Cardiac muscle cell (in vitro differentiated cells and primary cell): ENCODE results near the gene P3R3URF. TPM values are rescaled to one million over a fixed set of nuclear protein-coding genes. Genes with fewer than 3 reads are reported as not detected.

Experiments used
- DNase-seq, 2 donors: peaks; one replicate each; pipeline versions ENCODE4 v3.0.0 to v3.0.0-alpha.2; 2010 to 2017; ENCODE audit warnings: low read depth in 1 of 2, low spot score in 1 of 2
- H3K27ac ChIP-seq: fragments of 200-600 bp; sonication (generic); 2 replicates; pipeline ENCODE4 v1.5.1; 2016
- H3K27me3 ChIP-seq: fragments of 200-600 bp; sonication (generic); 2 replicates; pipeline ENCODE4 v1.6.0; 2016; ENCODE audit warnings: control low read depth
- H3K36me3 ChIP-seq: fragments of 200-600 bp; sonication (generic); 2 replicates; pipeline ENCODE4 v1.5.1; 2016; ENCODE audit warnings: control low read depth
- H3K4me1 ChIP-seq: fragments of 200-600 bp; sonication (generic); 2 replicates; pipeline ENCODE4 v1.8.1; 2017; ENCODE audit warnings: low read depth, mild to moderate bottlenecking, mixed run types
- H3K4me3 ChIP-seq: fragments of 200-600 bp; sonication (generic); 2 replicates; pipeline ENCODE4 v1.5.1; 2016; ENCODE audit warnings: mild to moderate bottlenecking
- H3K9me3 ChIP-seq: fragments of 200-600 bp; sonication (generic); 2 replicates; pipeline ENCODE4 v1.5.1; 2017; ENCODE audit warnings: low read depth, mild to moderate bottlenecking, control low read depth
- CTCF ChIP-seq: IDR thresholded peaks from 2 replicates; pipeline ENCODE4 v1.5.1; 2012; ENCODE audit warnings: low read depth, mild to moderate bottlenecking, low read length
- polyA plus RNA-seq: library from polyadenylated mRNA; unstranded; fragments of >200 nt; fragmentation: Nextera tagmentation; extraction: Ambion mirVana; gene quantifications from 2 replicates; pipeline ENCODE4 v1.2.1, GENCODE V29; 2016
- total RNA-seq: library from RNA; depleted of rRNA; stranded (reverse); fragments of >200 nt; gene quantifications from 2 replicates; pipeline ENCODE4 v1.2.3, GENCODE V29; 2016

P3R3URF gene
- total and polyA plus RNA-seq, 2 experiments from 2014 or later = not detected

- Histone ChIP-seq H3K27me3 (no peaks in the 10 kb centered on the region), H3K27ac (no peak overlapping the region), H3K4me3 (no peak overlapping the region), H3K4me1 (peaks cover 6% of the 10 kb centered on the region), H3K9me3 (no peaks in the 10 kb centered on the region), H3K36me3 (no peaks in the 10 kb centered on the region)
- no peak for DNase-seq
- no peak for TF ChIP-seq CTCF
Measured at GRCh38 chr1:46219551-46220520, 43.5 kb upstream of the P3R3URF start.

GRCh38 chr1:46218443-46218842 is 42.2 kb upstream of the P3R3URF start:
- peaks cover 6% of the 10 kb centered on the region for H3K4me1 ChIP-seq
- H3K4me3 ChIP-seq = no peak overlapping the region
- no peak overlapping the region for H3K27ac ChIP-seq
- no peaks in the 10 kb centered on the region for H3K27me3 ChIP-seq
- H3K9me3 ChIP-seq = no peaks in the 10 kb centered on the region
- DNase-seq = no peak
- TF ChIP-seq CTCF = no peak
- H3K36me3 ChIP-seq = no peaks in the 10 kb centered on the region

- no peaks in the 10 kb centered on the region for H3K4me1 ChIP-seq
- H3K4me3 ChIP-seq = no peak overlapping the region
- H3K27me3 ChIP-seq = no peaks in the 10 kb centered on the region
- H3K36me3 ChIP-seq = no peaks in the 10 kb centered on the region
- no peak overlapping the region for H3K27ac ChIP-seq
- no peak for TF ChIP-seq CTCF
- no peaks in the 10 kb centered on the region for H3K9me3 ChIP-seq
- DNase-seq = no peak
Measured at GRCh38 chr1:46215504-46215903, 39.2 kb upstream of the P3R3URF start.

GRCh38 chr1:46211051-46211450 is 34.8 kb upstream of the P3R3URF start:
- DNase-seq = peak in 1 of 2 donors; percentile 52
- Histone ChIP-seq H3K9me3 (no peaks in the 10 kb centered on the region), H3K27ac (peak overlapping the region; percentile 88), H3K4me1 (no peaks in the 10 kb centered on the region), H3K4me3 (no peak overlapping the region), H3K36me3 (no peaks in the 10 kb centered on the region), H3K27me3 (no peaks in the 10 kb centered on the region)
- no peak for TF ChIP-seq CTCF

GRCh38 chr1:46210561-46210960 is 34.3 kb upstream of the P3R3URF start:
- Histone ChIP-seq H3K27me3 (no peaks in the 10 kb centered on the region), H3K27ac (peak overlapping the region; percentile 88), H3K36me3 (no peaks in the 10 kb centered on the region), H3K9me3 (no peaks in the 10 kb centered on the region), H3K4me3 (no peak overlapping the region), H3K4me1 (peaks cover under 1% of the 10 kb centered on the region)
- no peak for TF ChIP-seq CTCF
- no peak for DNase-seq
